ENCODE data around the gene DIDO1.
"Not testable (repeated sequence)": the region's sequence is repeated elsewhere in the genome, so short reads cannot be mapped to it uniquely, and the experiment has no call there.

DIDO1 gene

DNA sequence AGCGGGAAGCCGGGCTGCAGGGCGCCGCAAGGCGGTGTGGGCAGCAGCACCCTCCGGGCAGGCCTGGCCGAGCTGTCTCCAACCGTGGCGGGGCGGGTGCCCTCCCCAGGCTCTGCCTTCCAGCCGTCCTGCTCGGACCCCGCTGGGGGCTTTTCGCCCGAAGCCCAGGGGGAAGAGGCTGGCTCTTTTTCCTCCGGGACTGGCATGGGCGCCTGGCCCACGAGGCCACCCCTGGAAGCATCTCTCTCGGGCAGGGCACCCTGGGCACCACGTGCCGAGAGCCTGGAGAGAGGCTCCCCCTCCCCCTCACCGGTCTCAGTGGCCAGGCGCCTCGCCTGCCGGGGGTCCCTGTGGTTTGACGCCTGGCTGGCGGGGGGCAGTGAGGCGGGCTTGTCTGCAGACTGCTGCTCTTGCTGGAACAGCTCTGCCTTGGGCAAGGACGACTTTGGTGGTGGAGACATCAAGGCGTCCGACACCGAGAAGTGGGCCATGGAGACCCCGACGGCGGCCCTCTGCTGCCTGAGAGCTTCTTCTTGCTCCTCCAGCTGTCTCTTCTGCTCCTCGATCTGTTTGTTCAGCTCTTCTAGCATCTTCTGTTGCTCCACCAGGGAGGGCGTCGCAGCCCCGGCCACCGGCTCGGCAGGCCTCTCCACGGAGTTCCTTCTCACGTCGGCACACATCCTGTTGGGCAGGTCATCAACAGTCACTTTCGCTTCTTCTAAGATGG is 45.2 kb downstream of the DIDO1 start:
- in situ Hi-C loops (cut with MboI; ENCODE audit: low sequenced_read_pairs) = no loop called here

DNA sequence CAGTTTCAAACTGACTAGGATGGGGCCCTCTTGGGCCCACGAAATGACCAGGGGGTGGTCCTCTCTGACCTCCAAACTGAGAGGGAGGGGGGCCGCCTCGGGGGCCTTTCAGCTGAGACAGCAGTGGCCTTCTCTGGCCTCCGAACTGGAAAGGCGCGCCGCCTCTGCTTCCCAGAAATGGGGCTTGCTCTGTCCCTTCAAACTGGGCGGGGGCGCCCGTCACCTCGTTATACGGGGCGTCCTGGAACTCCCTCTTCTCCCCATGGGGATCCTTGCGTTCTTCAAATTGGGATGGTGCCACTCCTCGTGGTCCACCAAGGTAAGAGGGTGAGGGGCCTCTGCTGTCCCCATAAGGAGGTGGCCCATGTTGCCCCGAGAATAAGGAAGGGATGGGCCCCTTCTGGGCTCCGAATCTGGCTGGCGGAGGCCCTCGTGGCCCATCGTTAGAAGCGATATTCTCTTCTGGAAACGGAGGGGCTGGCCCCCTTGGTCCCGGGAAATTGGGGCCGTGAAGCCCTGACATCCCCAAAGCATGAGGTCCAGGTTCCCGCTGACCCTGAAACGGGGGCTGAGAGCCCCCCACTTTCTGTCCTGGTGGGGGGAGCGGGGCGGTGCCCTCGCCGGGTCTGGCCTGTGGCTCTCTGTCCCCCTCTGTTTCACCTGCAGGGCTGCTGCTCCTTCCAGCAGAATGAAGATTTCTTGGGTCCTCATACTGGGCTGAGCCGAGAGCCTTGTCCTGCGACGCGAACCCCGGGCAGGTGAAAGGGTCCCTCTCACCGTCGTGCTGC is 46.0 kb downstream of the DIDO1 start:
- in situ Hi-C loops (cut with MboI; ENCODE audit: low sequenced_read_pairs) = no loop called here

DNA sequence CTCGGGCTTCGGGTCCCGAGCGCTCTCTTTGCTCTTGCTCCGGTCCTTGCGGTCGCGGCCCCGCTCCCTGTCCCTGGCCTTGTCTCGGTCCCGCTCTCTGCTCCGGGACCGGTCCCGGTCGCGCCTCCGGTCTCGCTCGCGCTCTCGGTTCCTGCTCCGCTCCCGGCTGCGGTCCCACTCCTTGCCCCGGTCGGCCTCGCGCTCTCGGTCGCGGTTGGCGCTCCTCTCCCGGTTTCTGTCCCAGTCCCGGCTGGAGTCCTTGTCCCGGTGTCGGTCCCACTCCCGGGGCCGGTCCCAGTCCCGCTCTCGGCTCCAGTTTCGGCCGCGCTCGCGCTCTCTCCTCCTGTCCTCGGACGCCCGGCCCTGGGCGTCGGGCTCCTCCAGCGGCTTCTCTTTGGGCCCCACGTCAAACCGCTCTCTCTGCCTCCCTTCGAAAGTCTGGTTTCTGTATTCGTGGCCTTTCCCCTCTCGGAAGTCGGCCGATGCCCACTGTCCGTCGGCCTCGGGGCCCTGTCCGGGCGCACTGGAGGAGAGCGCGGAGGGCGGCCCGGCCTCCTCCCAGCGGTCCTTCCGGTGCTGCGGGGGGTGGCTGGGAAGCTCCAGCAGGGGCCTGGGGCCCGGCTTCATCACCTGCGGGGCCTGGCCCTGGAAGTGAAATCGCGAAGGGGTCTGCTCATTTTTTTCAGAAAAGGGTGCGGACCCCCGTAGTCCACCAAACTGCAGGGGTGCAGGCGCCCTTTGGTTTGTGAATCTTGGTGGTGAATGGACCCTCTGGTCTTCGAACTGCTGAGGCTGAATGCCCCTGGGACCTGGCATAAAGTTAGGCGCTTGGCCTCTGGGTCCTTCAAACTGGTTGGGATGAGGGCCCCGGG is 46.8 kb downstream of the DIDO1 start:
- in situ Hi-C loops (cut with MboI; ENCODE audit: low sequenced_read_pairs) = no loop called here

DNA sequence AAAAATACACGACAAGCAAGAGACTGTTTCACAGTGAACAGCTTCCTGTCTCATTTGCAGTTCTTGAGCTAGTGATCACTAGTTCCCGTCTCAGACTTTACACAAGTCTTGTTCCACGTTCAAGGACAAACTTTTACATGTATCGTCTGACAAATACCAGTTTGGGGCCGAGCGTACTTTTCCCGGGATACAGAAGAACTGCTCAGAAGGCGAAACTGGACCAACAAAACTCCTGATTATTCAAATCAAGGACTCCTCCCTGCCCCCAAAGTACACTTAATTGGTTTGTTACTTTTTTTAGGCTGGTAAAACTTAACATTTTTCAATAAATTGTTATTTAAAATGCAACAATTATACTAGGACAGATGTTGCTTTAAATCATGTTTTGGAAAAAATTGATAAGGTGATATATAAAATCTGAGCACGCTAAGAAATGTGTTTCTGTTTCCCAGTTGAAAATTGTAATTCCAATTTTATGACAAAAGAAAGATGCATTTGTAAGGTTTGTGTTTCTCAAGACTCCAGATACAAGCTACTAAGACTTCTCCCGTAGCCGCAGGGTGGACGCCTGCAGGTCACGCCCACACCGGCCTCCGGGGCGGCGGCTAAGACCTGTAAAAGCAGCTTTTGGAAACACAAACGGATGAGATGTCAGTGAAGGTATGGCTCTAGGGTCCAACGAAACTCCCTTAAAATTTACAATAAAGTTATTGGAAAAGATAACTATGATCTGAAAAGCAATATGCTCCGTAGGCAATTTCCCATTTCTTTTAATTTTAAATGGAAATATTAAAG is 47.9 kb downstream of the DIDO1 start:
- in situ Hi-C loops (cut with MboI; ENCODE audit: low sequenced_read_pairs) = no loop called here

DNA sequence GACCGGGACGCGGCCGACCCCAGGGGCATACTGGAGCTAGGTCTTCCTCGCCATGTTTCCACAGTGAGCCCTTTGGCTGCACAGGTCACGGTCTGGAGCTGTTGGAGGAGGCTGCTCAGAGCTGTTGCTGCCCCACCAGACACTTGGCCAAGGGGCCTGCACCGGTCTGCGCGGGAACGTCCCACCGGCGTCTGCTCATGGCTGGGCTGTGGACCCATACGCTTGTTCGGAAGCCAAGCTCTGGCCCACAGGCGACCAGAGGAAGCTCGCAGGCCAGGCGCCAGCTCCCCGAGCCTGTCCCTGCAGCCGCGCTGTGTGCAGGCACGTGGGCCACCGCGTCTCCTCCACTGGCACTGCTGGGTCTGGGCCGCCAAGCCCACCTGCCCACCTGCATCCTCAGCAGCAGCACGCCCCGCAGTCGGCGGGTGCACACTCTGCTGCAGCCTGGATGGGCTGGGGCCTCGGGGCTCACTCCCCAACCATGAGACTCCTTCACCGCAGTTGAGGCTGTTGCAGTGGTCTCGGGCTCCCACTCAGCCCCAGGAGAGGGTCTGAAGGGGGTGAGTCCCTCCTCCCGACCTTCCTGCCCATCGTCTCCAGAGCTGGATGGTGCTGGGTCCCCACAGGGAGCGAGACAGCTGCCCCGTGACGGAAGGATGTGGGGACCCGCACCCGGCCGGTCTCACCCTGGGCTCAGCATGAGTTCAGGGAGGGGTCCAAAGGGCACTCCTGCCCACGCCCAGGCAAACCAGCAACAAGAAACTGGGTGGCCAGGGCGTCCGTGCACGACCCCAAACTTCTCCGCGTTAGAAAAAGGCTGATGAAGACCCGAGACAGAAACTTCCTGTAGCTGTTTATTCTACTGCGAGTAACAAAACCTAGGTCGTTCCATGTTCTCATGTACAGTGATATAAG is 49.1 kb downstream of the DIDO1 start:
- in situ Hi-C loops (cut with MboI; ENCODE audit: low sequenced_read_pairs) = no loop called here

DNA sequence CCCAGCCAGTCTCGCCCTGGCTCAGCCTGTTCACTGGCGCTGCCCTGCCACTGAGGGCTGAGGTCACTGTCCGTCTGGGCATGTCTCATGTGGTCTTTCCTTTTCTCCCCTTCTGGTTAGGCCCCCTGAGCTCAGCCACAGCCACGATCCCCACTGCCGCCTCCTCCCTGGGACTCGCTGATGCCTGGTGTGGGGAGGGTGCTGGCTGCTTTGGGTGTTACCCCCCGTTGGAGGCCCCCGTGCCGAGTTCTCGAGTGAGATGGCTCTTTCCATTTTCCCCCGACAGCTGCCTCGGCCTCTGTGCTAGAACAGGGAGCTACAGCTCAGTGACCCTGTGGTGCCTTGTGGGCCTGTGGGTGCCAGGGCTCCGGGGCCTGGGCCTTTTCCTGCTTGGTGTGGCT is 49.8 kb downstream of the DIDO1 start:
- in situ Hi-C loops (cut with MboI; ENCODE audit: low sequenced_read_pairs) = no loop called here

DNA sequence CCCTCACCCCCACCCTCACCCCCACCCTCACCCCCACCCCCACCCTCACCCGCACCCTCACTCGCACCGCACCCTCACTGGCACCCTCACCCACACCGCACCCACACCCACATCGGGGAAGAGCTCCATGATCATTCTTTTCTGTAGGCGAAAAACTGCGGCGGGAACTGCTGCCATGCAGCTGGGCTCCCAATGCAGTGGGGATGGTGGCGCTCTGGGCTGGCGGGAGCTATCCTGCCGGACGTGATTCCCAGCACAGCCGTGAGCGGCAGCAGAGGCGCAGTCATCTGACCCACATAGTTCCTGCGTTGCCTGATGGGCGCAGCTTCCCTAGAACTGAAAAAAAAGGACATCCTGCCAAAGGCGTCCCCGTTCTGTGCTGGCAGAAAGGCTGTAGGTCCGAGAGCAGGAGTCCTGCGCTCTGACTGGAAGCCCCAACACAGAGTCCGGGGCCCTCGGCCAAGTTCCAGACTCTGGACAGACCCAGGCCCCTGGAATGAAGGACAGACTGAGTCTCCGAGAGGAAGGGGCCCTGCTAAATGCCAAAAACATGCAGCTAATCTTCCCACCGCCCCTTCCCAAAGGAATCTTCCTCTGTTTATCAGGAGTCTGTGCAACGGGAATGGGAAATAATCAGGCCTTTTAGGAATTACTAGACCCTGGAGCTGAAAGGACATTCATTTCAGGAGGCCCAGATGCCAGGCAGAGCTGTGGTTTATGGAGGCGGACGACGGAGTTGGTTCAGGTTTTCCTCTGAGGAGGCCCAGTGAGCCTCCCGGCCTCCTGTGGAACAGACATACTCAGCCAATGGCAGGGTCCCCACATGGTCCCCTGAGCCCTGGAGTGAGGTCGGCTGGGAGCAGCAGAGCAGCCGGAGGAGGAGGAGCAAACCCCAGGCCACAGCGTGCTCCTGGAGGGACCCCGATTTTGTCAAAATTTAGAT is 50.6 kb downstream of the DIDO1 start:
- in situ Hi-C loops (cut with MboI; ENCODE audit: low sequenced_read_pairs) = no loop called here

DNA sequence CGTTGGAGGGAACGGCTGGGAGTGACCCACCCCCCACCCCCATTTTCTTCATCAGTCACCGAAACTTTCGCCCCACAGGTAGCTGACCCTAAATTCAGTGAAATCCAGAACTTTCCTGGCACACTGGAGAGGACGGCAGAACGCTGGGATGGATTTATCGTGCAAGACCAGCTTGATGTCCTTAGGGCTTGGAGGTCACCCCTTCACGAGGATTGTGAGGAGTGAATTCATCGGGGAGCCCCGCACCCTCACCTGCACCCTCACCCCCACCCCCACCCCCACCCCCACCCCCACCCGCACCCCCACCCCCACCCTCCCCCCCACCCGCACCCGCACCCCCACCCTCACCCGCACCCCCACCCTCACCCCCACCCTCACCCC is 51.4 kb downstream of the DIDO1 start:
- in situ Hi-C loops (cut with MboI; ENCODE audit: low sequenced_read_pairs) = no loop called here

DNA sequence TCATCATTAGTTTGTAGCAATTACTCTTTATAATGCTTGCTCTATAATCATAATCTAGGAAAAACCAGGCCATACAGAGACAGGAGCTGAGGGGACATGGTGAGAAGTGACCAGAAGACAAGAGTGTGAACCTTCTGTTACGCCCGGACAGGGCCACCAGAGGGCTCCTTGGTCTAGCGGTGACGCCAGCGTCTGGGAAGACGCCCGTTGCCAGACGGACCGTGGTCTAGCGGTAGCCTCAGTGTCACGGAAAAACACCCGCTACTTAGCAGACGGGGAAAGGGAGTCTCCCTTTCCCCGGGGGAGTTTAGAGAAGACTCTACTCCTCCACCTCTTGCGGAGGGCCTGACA is 52.6 kb downstream of the DIDO1 start:
- in situ Hi-C loops (cut with MboI; ENCODE audit: low sequenced_read_pairs) = not testable (repeated sequence)

DNA sequence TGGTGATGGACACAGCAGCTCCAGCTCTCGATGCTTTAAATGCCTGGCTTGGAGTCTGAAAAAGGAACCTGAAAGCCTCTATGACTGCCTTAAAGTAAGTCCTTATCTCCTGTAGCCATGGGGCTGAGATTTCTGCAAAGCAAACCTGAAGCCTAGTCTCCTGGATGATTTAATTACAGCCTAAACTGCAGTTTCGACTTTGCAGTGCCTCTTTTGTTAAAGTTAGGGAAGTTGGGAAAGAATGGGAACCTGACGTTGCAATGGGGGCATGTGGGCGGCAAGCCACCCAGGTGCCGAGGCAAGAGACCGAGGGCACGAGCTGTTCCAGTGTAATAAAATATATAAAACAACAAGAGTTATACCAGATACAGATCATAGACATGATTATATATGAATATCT is 53.0 kb downstream of the DIDO1 start:
- in situ Hi-C loops (cut with MboI; ENCODE audit: low sequenced_read_pairs) = no loop called here

DNA sequence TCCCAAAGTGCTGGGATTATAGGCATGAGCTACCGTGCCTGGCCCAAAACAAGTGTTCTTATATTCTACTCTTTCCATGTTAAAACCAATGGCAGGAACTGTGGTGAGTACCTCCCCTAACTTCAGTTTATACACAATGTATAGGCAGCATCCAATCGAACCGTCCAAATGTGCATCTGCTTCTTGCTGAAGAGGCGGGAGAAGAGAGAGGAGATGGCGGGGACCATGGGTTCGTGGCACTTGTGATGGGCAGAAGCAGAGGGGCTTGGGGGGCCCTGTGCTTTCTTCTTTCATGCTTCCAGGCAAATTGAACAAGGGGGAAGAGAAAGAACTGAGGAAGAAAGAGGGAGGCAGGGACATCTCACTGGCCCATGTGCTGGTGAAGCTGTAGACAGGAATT is 53.4 kb downstream of the DIDO1 start:
- in situ Hi-C loops (cut with MboI; ENCODE audit: low sequenced_read_pairs) = no loop called here

DNA sequence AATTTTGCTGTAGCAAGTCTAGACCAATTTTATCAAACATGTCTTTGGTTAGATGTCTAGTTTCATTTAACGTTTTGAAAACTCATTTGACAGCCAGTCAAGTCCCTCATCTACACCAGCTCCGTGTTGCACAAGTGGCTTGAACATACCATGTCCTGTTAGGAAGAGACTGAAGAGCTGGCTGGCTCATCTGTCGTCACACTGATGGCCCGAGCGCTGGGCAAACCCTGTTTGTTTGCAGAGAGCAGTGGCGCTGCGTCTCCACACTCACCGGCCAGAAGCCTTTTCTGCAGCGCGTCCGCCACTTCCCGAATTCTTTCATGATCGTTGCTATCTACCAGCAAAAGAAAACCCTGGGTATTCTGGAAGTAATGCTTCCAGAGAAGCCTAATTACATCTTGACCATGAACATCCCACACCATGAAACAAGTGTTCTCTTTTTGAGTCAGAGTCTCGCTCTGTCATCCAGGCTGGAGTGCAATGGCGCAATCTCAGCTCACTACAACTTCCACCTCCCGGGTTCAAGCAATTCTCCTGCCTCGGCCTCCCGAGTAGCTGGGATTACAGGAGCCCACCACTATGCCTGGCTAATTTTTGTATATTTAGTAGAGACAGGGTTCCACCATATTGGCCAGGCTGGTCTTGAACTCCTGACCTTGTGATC is 54.0 kb downstream of the DIDO1 start:
- in situ Hi-C loops (cut with MboI; ENCODE audit: low sequenced_read_pairs) = no loop called here

DNA sequence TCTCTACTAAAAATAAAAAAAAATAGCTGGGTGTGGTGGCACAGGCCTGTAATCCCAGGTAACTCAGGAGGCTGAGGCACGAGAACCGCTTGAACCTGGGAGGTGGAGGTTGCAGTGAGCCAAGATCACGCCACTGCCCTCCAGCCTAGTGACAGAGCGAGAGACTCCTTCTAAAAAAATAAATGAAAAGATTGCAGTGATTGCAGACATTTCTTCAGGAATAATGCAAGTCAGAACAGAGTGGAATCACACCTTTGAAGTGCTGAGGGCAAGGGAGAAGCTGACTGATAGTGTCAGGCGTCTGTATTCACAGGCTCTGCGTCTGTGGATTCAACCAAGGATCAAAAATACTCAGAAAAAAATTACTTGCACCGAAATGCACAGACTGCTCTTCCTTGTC is 62.1 kb downstream of the DIDO1 start:
- in situ Hi-C loops (cut with MboI; ENCODE audit: low sequenced_read_pairs) = no loop called here

DNA sequence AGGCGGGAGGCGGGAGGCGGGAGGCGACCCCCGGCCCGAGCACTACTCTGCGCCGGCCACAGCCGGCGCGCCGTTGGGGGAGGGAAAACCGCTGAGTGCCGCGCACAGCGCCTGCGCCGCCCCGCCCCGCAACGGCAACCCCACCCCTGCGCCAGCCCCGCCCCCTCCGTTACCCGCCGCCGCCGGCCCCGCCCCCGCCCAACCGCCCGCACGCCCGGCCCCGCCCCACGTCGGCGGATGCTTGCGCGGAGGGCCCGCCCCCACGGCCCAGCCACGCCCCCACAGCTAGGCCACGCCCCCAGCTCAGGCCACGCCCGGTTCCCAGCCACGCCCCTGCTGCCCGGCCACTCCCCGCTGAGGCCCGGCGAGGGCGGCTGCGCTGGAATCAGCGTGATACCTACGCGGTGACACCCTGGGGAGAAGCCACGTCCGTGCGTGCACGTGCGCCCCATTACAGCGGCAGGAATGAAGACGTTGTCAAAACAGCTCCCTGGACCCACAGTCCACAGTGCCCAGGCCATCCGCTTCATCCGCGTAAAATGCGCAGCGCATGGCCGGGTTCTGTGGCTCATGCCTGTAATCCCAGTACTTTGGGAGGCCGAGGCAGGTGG is 64.5 kb downstream of the DIDO1 start, which contains the start of gene TCFL5:
TSS of gene TCFL5 (minus strand) at position 97 of the 611 bp plus-strand sequence. CDS start 152 bp downstream, outside the sequence.
- in situ Hi-C loops (cut with MboI; ENCODE audit: low sequenced_read_pairs) = no loop called here

DNA sequence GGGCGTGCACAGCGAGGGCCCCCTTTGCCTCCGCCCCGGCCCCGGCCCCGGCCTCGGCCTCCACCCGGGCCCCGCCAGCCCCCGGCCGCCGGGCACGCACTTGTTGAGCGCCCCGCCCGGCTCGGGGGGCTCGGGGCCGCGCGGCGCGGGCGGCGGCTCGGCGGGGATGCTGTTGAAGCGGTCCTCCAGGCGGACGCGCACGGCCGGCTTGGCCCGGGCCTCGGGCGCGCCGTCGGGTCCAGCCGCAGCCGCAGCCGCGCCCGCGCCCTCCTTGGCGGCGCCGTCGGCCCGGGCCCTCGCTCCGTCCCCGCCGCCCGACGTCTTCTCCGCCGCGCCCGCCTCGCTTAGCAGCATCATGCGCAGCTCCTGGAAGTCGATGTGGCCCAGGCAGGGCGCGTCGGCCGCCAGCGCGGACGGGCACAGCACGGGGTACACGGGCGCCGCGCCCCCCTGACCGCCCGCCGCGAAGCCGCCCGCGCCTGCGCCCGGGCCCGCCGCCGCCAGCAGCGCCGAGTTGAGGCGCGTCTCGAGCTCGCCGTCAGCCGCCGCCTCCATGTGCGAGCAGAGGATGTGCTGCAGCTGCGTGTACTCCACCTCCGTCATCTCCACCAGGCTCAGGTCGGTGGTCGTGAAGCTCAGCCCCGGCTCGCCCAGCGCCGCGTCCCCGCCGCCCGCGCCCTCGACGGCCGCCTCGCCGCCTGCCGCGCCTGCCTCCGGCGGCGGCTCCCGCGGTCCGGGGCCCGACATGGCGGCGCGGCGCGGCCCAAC is 65.2 kb downstream of the DIDO1 start:
- in situ Hi-C loops (cut with MboI; ENCODE audit: low sequenced_read_pairs) = no loop called here

DNA sequence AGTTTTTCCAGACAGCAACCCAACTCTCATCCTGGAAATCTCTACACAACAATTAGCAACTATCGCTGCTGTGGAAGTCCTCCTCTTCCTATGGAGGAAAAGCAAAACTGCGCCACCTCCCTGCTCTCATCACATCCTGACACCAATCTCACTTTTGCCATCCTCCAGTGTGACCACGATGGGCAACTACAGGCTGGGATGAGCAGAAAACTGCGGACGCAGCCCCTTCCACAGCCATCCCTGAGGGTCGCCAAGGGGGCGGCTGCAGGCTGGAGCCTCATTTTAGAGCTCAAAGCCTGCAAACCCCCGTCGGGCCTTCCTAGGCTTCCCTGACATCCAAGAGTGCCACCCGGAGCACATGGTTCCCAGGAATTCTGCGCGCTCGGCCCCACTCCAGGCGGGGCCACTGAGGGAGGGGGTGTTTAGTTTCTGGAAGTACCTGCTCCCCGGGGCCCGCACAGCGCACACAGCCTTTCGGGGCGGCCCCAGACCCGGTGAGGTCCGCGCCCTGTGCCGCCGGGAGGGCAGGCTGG is 65.8 kb downstream of the DIDO1 start:
- in situ Hi-C loops (cut with MboI; ENCODE audit: low sequenced_read_pairs) = no loop called here

DNA sequence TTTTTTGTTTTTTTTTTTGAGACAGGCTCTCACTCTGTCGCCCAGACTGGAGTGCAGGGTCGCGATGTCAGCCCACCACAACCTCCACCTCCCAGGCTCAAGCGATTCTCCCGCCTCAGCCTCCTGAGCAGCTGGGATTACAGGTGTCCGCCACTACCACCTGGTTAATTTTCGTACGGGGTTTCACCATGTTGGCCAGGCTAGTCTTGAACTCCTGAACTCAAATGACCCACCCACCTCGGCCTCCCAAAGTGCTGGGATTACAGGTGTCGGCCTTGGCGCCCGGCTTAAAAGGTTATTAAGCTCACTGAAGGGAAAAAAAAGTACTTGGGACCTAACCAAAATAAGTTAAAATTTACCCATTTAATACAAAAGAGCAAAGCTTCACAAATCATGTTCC is 66.6 kb downstream of the DIDO1 start:
- in situ Hi-C loops (cut with MboI; ENCODE audit: low sequenced_read_pairs) = no loop called here
